HepG2 (cell line): ENCODE data around the gene GNMT. TPM values are rescaled to one million over a fixed set of nuclear protein-coding genes. Genes with fewer than 3 reads are reported as not detected.

Experiments
- ATF7 ChIP-seq, 2 experiments: fragments of 450-650 bp in 1 of 2; sonication (generic) in 1 of 2; formaldehyde crosslinking in 1 of 2; IDR thresholded peaks; 2 replicates each; pipeline versions ENCODE4 v1.4.0 to v1.6.1; 2016 to 2020; ENCODE audit warnings: antibody characterized with exemption in 1 of 2, mild to moderate bottlenecking in 1 of 2, missing genetic modification reagents in 1 of 2
- FOXO1 ChIP-seq: sonication (generic); formaldehyde crosslinking; IDR thresholded peaks from 2 replicates; pipeline ENCODE4 v1.4.0; 2020; ENCODE audit warnings: missing genetic modification reagents
- RAD51 ChIP-seq: fragments of 450-650 bp; IDR thresholded peaks from 2 replicates; pipeline ENCODE4 v1.6.1; 2016; ENCODE audit warnings: borderline replicate concordance
- TOPORS ChIP-seq: sonication (generic); formaldehyde crosslinking; IDR thresholded peaks from 2 replicates; pipeline ENCODE4 v1.8.0; 2023; ENCODE audit warnings: mild to moderate bottlenecking, missing genetic modification reagents
- ZBTB21 ChIP-seq: sonication (generic); formaldehyde crosslinking; IDR thresholded peaks from 2 replicates; pipeline ENCODE4 v1.4.0; 2020; ENCODE audit warnings: missing genetic modification reagents
- ZNF225 ChIP-seq: sonication (generic); formaldehyde crosslinking; IDR thresholded peaks from 2 replicates; pipeline ENCODE4 v1.4.0; 2020; ENCODE audit warnings: mild to moderate bottlenecking, missing genetic modification reagents
- polyA plus RNA-seq, 8 experiments: library from polyadenylated mRNA; depleted of rRNA in 3 of 8; stranded (reverse) in 7 of 8; unstranded in 1 of 8; fragments of >200 nt; fragmentation: Illumina TruSeq in 4 of 8; extraction: Trizol in 4 of 8; gene quantifications; 2 replicates each; pipeline versions ENCODE4 v1.2.1 to v1.2.3, GENCODE V29; 2011 to 2016; ENCODE audit warnings: low read depth in 4 of 8, missing spikeins in 1 of 8, mixed read lengths in 1 of 8; ENCODE audit not compliant: insufficient read depth in 1 of 8
- total RNA-seq, 5 experiments: library from RNA; depleted of rRNA; stranded (reverse); fragments of >200 nt; fragmentation: Illumina TruSeq; extraction: Trizol; gene quantifications; 2 replicates each; pipeline ENCODE4 v1.2.3, GENCODE V29; 2016; ENCODE audit warnings: low read depth in 1 of 5
- TF ChIP-seq, protein P1 (sequence below): sonication (generic); formaldehyde crosslinking; IDR thresholded peaks from 2 replicates; pipeline ENCODE4 v1.5.0; 2020; ENCODE audit warnings: mild to moderate bottlenecking, missing genetic modification reagents, borderline replicate concordance
- TF ChIP-seq, protein P2 (sequence below), 2 experiments: sonication (generic) in 1 of 2; formaldehyde crosslinking in 1 of 2; IDR thresholded peaks; 2 replicates each; pipeline versions ENCODE4 v1.4.0 to v1.6.1; 2018 to 2020; ENCODE audit warnings: missing genetic modification reagents in 2 of 2, borderline replicate concordance in 1 of 2, low read depth in 1 of 2, mild to moderate bottlenecking in 1 of 2, missing biosample characterization in 1 of 2
- TF ChIP-seq, protein P3 (sequence below): sonication (generic); formaldehyde crosslinking; IDR thresholded peaks from 2 replicates; pipeline ENCODE4 v1.4.0; 2020; ENCODE audit warnings: missing genetic modification reagents
- TF ChIP-seq, protein P4 (sequence below): sonication (generic); IDR thresholded peaks from 2 replicates; pipeline ENCODE4 v1.6.1; 2016; ENCODE audit warnings: low read depth, borderline replicate concordance

The GNMT gene
- total and polyA plus RNA-seq, 2 of the 13 experiments (the other 11 are each of a cell fraction or from before 2014, with no cell fraction given) = 2.8 to 7.0 TPM

DNA sequence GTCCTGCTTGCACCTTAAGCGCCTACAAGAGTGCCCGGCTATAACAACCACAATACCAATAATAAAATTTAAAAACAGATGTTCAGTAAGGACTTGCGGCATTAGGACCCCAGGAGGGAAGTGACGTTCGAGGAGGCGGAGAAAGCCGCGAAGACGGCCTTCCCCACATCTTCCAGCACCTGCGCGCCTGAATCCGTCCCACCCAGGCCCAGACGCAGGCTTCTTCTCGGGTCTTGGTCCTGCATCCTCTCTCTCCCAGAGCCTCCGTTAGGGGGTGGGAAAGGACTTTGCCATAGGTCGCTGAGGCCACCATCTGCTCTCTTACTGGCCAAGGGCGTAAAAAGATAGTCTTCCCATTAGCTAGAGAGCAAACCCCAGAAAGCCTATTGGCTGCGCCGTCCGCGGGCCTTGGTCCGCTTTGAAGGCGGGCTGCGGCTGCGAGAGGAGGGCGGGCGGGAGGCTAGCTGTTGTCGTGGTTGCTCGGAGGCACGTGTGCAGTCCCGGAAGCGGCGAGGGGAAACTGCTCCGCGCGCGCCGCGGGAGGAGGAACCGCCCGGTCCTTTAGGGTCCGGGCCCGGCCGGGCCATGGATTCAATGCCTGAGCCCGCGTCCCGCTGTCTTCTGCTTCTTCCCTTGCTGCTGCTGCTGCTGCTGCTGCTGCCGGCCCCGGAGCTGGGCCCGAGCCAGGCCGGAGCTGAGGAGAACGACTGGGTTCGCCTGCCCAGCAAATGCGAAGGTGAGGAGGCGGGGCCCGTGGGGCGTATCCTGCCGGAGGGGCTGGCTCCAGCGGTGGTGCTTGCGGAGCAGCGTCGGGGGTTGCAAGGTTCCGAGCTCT lies 31.4 kb upstream of the GNMT start, which contains the start of gene CNPY3 (continued):
- TF ChIP-seq, protein P1, sequence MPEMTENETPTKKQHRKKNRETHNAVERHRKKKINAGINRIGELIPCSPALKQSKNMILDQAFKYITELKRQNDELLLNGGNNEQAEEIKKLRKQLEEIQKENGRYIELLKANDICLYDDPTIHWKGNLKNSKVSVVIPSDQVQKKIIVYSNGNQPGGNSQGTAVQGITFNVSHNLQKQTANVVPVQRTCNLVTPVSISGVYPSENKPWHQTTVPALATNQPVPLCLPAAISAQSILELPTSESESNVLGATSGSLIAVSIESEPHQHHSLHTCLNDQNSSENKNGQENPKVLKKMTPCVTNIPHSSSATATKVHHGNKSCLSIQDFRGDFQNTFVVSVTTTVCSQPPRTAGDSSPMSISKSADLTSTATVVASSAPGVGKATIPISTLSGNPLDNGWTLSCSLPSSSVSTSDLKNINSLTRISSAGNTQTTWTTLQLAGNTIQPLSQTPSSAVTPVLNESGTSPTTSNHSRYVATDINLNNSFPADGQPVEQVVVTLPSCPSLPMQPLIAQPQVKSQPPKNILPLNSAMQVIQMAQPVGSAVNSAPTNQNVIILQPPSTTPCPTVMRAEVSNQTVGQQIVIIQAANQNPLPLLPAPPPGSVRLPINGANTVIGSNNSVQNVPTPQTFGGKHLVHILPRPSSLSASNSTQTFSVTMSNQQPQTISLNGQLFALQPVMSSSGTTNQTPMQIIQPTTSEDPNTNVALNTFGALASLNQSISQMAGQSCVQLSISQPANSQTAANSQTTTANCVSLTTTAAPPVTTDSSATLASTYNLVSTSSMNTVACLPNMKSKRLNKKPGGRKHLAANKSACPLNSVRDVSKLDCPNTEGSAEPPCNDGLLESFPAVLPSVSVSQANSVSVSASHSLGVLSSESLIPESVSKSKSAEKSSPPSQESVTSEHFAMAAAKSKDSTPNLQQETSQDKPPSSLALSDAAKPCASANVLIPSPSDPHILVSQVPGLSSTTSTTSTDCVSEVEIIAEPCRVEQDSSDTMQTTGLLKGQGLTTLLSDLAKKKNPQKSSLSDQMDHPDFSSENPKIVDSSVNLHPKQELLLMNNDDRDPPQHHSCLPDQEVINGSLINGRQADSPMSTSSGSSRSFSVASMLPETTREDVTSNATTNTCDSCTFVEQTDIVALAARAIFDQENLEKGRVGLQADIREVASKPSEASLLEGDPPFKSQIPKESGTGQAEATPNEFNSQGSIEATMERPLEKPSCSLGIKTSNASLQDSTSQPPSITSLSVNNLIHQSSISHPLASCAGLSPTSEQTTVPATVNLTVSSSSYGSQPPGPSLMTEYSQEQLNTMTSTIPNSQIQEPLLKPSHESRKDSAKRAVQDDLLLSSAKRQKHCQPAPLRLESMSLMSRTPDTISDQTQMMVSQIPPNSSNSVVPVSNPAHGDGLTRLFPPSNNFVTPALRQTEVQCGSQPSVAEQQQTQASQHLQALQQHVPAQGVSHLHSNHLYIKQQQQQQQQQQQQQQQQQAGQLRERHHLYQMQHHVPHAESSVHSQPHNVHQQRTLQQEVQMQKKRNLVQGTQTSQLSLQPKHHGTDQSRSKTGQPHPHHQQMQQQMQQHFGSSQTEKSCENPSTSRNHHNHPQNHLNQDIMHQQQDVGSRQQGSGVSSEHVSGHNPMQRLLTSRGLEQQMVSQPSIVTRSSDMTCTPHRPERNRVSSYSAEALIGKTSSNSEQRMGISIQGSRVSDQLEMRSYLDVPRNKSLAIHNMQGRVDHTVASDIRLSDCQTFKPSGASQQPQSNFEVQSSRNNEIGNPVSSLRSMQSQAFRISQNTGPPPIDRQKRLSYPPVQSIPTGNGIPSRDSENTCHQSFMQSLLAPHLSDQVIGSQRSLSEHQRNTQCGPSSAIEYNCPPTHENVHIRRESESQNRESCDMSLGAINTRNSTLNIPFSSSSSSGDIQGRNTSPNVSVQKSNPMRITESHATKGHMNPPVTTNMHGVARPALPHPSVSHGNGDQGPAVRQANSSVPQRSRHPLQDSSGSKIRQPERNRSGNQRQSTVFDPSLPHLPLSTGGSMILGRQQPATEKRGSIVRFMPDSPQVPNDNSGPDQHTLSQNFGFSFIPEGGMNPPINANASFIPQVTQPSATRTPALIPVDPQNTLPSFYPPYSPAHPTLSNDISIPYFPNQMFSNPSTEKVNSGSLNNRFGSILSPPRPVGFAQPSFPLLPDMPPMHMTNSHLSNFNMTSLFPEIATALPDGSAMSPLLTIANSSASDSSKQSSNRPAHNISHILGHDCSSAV (CRISPR knock-in tag) = no peak; the same call in 1 of the 2 replicates
- TF ChIP-seq TOPORS (CRISPR knock-in tag) (peak; percentile 99), FOXO1 (CRISPR knock-in tag) (peak; percentile 91), ZBTB21 (CRISPR knock-in tag) (no peak; the same call in 1 of the 2 replicates), ZNF225 (CRISPR knock-in tag) (peak; percentile 98), ATF7 (IDR thresholded peaks at IDR 0.05) (no peak), ATF7 (CRISPR knock-in tag; IDR thresholded peaks at IDR 0.05) (peak; percentile 93), RAD51 (peak; percentile 41; the same call in 1 of the 2 replicates)
- TF ChIP-seq, protein P2, sequence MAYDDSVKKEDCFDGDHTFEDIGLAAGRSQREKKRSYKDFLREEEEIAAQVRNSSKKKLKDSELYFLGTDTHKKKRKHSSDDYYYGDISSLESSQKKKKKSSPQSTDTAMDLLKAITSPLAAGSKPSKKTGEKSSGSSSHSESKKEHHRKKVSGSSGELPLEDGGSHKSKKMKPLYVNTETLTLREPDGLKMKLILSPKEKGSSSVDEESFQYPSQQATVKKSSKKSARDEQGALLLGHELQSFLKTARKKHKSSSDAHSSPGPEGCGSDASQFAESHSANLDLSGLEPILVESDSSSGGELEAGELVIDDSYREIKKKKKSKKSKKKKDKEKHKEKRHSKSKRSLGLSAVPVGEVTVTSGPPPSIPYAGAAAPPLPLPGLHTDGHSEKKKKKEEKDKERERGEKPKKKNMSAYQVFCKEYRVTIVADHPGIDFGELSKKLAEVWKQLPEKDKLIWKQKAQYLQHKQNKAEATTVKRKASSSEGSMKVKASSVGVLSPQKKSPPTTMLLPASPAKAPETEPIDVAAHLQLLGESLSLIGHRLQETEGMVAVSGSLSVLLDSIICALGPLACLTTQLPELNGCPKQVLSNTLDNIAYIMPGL (CRISPR knock-in tag; IDR thresholded peaks at IDR 0.05; ENCODE audit: borderline replicate concordance in 1 of 2, low read depth in 1 of 2) = peak; percentile 92 to 94; a peak in 3 of 4 replicates
- TF ChIP-seq, protein P3, sequence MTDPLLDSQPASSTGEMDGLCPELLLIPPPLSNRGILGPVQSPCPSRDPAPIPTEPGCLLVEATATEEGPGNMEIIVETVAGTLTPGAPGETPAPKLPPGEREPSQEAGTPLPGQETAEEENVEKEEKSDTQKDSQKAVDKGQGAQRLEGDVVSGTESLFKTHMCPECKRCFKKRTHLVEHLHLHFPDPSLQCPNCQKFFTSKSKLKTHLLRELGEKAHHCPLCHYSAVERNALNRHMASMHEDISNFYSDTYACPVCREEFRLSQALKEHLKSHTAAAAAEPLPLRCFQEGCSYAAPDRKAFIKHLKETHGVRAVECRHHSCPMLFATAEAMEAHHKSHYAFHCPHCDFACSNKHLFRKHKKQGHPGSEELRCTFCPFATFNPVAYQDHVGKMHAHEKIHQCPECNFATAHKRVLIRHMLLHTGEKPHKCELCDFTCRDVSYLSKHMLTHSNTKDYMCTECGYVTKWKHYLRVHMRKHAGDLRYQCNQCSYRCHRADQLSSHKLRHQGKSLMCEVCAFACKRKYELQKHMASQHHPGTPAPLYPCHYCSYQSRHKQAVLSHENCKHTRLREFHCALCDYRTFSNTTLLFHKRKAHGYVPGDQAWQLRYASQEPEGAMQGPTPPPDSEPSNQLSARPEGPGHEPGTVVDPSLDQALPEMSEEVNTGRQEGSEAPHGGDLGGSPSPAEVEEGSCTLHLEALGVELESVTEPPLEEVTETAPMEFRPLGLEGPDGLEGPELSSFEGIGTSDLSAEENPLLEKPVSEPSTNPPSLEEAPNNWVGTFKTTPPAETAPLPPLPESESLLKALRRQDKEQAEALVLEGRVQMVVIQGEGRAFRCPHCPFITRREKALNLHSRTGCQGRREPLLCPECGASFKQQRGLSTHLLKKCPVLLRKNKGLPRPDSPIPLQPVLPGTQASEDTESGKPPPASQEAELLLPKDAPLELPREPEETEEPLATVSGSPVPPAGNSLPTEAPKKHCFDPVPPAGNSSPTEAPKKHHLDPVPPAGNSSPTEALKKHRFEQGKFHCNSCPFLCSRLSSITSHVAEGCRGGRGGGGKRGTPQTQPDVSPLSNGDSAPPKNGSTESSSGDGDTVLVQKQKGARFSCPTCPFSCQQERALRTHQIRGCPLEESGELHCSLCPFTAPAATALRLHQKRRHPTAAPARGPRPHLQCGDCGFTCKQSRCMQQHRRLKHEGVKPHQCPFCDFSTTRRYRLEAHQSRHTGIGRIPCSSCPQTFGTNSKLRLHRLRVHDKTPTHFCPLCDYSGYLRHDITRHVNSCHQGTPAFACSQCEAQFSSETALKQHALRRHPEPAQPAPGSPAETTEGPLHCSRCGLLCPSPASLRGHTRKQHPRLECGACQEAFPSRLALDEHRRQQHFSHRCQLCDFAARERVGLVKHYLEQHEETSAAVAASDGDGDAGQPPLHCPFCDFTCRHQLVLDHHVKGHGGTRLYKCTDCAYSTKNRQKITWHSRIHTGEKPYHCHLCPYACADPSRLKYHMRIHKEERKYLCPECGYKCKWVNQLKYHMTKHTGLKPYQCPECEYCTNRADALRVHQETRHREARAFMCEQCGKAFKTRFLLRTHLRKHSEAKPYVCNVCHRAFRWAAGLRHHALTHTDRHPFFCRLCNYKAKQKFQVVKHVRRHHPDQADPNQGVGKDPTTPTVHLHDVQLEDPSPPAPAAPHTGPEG (CRISPR knock-in tag) = peak; percentile 97
- TF ChIP-seq, protein P4, sequence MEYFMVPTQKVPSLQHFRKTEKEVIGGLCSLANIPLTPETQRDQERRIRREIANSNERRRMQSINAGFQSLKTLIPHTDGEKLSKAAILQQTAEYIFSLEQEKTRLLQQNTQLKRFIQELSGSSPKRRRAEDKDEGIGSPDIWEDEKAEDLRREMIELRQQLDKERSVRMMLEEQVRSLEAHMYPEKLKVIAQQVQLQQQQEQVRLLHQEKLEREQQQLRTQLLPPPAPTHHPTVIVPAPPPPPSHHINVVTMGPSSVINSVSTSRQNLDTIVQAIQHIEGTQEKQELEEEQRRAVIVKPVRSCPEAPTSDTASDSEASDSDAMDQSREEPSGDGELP = peak; percentile 36; the same call in 1 of the 2 replicates
